Left lobe of liver (tissue), 2 donors: ENCODE measurements around the gene ADD1. TPM values are rescaled to one million over a fixed set of nuclear protein-coding genes. Genes with fewer than 3 reads are reported as not detected.
"Not testable (repeated sequence)": the region's sequence is repeated elsewhere in the genome, so short reads cannot be mapped to it uniquely, and the experiment has no call there.

Experiments used
- ATAC-seq: fragments of 200-7000 bp; cut with Tn5 transposase; one replicate; pipeline ENCODE4 v1.9.1; 2020; ENCODE audit warnings: mild to moderate bottlenecking, moderate library complexity
- DNase-seq: peaks from one replicate; pipeline ENCODE4 v3.0.0-alpha.2; 2020; ENCODE audit warnings: low spot score
- total RNA-seq: library from RNA; stranded (reverse); gene quantifications from one replicate; pipeline ENCODE4 v1.2.1, GENCODE V29; 2021
- donor health status: DM: no; HTN: no; CAD: no; lungs with moderate emphysema.
- donor health status: DM: no; HTN: yes; CAD: no.

Gene ADD1
- total RNA-seq, 1 donor from 2014 or later = 113 TPM

- ATAC-seq (no peak), DNase-seq (no peak)
These were observed 72.1 kb downstream of the ADD1 start for GRCh38 chr4:2915789-2916188.

- ATAC-seq, DNase-seq: not testable (repeated sequence)
These were observed 73.1 kb downstream of the ADD1 start for GRCh38 chr4:2916696-2917095.

GRCh38 chr4:2918300-2918699 lies 74.7 kb downstream of the ADD1 start:
- DNase-seq, ATAC-seq: not testable (repeated sequence)

GRCh38 chr4:2918714-2919113 lies 75.1 kb downstream of the ADD1 start:
- not testable (repeated sequence) for ATAC-seq, DNase-seq

GRCh38 chr4:2922453-2923101 lies 78.9 kb downstream of the ADD1 start:
- ATAC-seq = not testable (repeated sequence)

GRCh38 chr4:2923141-2923551 lies 79.5 kb downstream of the ADD1 start:
- DNase-seq (peak; percentile 35), ATAC-seq (no peak)

More at GRCh38 chr4:2922453-2923101, 78.9 kb downstream of the ADD1 start:
- peak; percentile 41 for DNase-seq

GRCh38 chr4:2923668-2924173 lies 80.1 kb downstream of the ADD1 start:
- ATAC-seq = no peak
- peak; percentile 34 for DNase-seq

GRCh38 chr4:2924286-2924685 lies 80.6 kb downstream of the ADD1 start:
- peak; percentile 25 for ATAC-seq
- peak; percentile 40 for DNase-seq

- DNase-seq (peak; percentile 49), ATAC-seq (peak; percentile 71)
These were observed 81.2 kb downstream of the ADD1 start for GRCh38 chr4:2924765-2925301.

- no peak for DNase-seq
- ATAC-seq = no peak
These were observed 81.9 kb downstream of the ADD1 start for GRCh38 chr4:2925496-2925895.

GRCh38 chr4:2925931-2926860 lies 82.6 kb downstream of the ADD1 start:
- ATAC-seq = no peak

GRCh38 chr4:2927016-2927695 lies 83.5 kb downstream of the ADD1 start:
- no peak for ATAC-seq
- peak; percentile 44 for DNase-seq

More at GRCh38 chr4:2925931-2926860, 82.6 kb downstream of the ADD1 start:
- DNase-seq = peak; percentile 45

- peak; percentile 39 for DNase-seq
- ATAC-seq = no peak
These were observed 84.0 kb downstream of the ADD1 start for GRCh38 chr4:2927696-2928075.

GRCh38 chr4:2928242-2929176 lies 84.9 kb downstream of the ADD1 start:
- peak; percentile 41 for DNase-seq
- no peak for ATAC-seq

GRCh38 chr4:2929469-2929868 lies 85.8 kb downstream of the ADD1 start:
- no peak for ATAC-seq
- DNase-seq = no peak

GRCh38 chr4:2930135-2930757 lies 86.6 kb downstream of the ADD1 start:
- DNase-seq (no peak), ATAC-seq (no peak)

- DNase-seq = no peak
- peak; percentile 3 for ATAC-seq
These were observed 87.3 kb downstream of the ADD1 start for GRCh38 chr4:2930758-2931511.

- ATAC-seq = peak; percentile 2
- peak; percentile 54 for DNase-seq
These were observed 88.1 kb downstream of the ADD1 start for GRCh38 chr4:2931512-2932301.
